ENCODE measurements around the gene TPD52L1.

TPD52L1 gene

GRCh38 chr6:125248136-125248535 lies 94.6 kb downstream of the TPD52L1 start:
- no peaks in the 10 kb centered on the region for H3K27me3 ChIP-seq (ENCODE audit: control insufficient read depth in 1 of 2, insufficient read depth in 2 of 2, low read length in 2 of 2)
- H3K4me1 ChIP-seq (ENCODE audit: control insufficient read depth in 1 of 2, insufficient read depth in 2 of 2, low read length in 2 of 2): peaks cover 4 to 5% of the 10 kb centered on the region in 2 donors
- H3K4me3 ChIP-seq (ENCODE audit: low read depth in 1 of 2, low read length in 2 of 2): no peak overlapping the region
- H3K9ac ChIP-seq (ENCODE audit: low read depth in 1 of 2, low read length in 2 of 2): no peak overlapping the region
- H3K27ac ChIP-seq (ENCODE audit: low read depth, low read length): no peak overlapping the region
- H3K9me3 ChIP-seq (ENCODE audit: control insufficient read depth in 1 of 2, low read length in 2 of 2): peaks cover 0 to under 1% of the 10 kb centered on the region in 2 donors
- no peaks in the 10 kb centered on the region for H3K36me3 ChIP-seq (ENCODE audit: control insufficient read depth in 1 of 2, insufficient read depth in 2 of 2, low read length in 2 of 2)

- no peaks in the 10 kb centered on the region for H3K27me3 ChIP-seq (ENCODE audit: control insufficient read depth in 1 of 2, insufficient read depth in 2 of 2, low read length in 2 of 2)
- no peak overlapping the region for H3K27ac ChIP-seq (ENCODE audit: low read depth, low read length)
- H3K4me3 ChIP-seq (ENCODE audit: low read depth in 1 of 2, low read length in 2 of 2): no peak overlapping the region
- H3K36me3 ChIP-seq (ENCODE audit: control insufficient read depth in 1 of 2, insufficient read depth in 2 of 2, low read length in 2 of 2): no peaks in the 10 kb centered on the region
- H3K9ac ChIP-seq (ENCODE audit: low read depth in 1 of 2, low read length in 2 of 2): no peak overlapping the region
- no peaks in the 10 kb centered on the region for H3K9me3 ChIP-seq (ENCODE audit: control insufficient read depth in 1 of 2, low read length in 2 of 2)
- H3K4me1 ChIP-seq (ENCODE audit: control insufficient read depth in 1 of 2, insufficient read depth in 2 of 2, low read length in 2 of 2): peaks cover 3% of the 10 kb centered on the region in 2 donors
These were observed 96.9 kb downstream of the TPD52L1 start for GRCh38 chr6:125250511-125250910.

GRCh38 chr6:125251516-125252220 lies 98.1 kb downstream of the TPD52L1 start:
- Histone ChIP-seq H3K36me3 (ENCODE audit: control insufficient read depth in 1 of 2, insufficient read depth in 2 of 2, low read length in 2 of 2) (no peaks in the 10 kb centered on the region), H3K27me3 (ENCODE audit: control insufficient read depth in 1 of 2, insufficient read depth in 2 of 2, low read length in 2 of 2) (no peaks in the 10 kb centered on the region), H3K27ac (ENCODE audit: low read depth, low read length) (no peak overlapping the region), H3K4me1 (ENCODE audit: control insufficient read depth in 1 of 2, insufficient read depth in 2 of 2, low read length in 2 of 2) (no peaks in the 10 kb centered on the region), H3K9ac (ENCODE audit: low read depth in 1 of 2, low read length in 2 of 2) (no peak overlapping the region), H3K4me3 (ENCODE audit: low read depth in 1 of 2, low read length in 2 of 2) (no peak overlapping the region), H3K9me3 (ENCODE audit: control insufficient read depth in 1 of 2, low read length in 2 of 2) (no peaks in the 10 kb centered on the region)

- H3K27me3 ChIP-seq (ENCODE audit: control insufficient read depth in 1 of 2, insufficient read depth in 2 of 2, low read length in 2 of 2): no peaks in the 10 kb centered on the region
- no peak overlapping the region for H3K4me3 ChIP-seq (ENCODE audit: low read depth in 1 of 2, low read length in 2 of 2)
- H3K9me3 ChIP-seq (ENCODE audit: control insufficient read depth in 1 of 2, low read length in 2 of 2): no peaks in the 10 kb centered on the region
- no peaks in the 10 kb centered on the region for H3K36me3 ChIP-seq (ENCODE audit: control insufficient read depth in 1 of 2, insufficient read depth in 2 of 2, low read length in 2 of 2)
- no peak overlapping the region for H3K27ac ChIP-seq (ENCODE audit: low read depth, low read length)
- H3K4me1 ChIP-seq (ENCODE audit: control insufficient read depth in 1 of 2, insufficient read depth in 2 of 2, low read length in 2 of 2): no peaks in the 10 kb centered on the region
- no peak overlapping the region for H3K9ac ChIP-seq (ENCODE audit: low read depth in 1 of 2, low read length in 2 of 2)
These were observed 99.3 kb downstream of the TPD52L1 start for GRCh38 chr6:125252891-125253290.

GRCh38 chr6:125253881-125254280 lies 100.3 kb downstream of the TPD52L1 start:
- Histone ChIP-seq H3K4me1 (ENCODE audit: control insufficient read depth in 1 of 2, insufficient read depth in 2 of 2, low read length in 2 of 2) (no peaks in the 10 kb centered on the region), H3K9ac (ENCODE audit: low read depth in 1 of 2, low read length in 2 of 2) (no peak overlapping the region), H3K27ac (ENCODE audit: low read depth, low read length) (no peak overlapping the region), H3K4me3 (ENCODE audit: low read depth in 1 of 2, low read length in 2 of 2) (no peak overlapping the region), H3K36me3 (ENCODE audit: control insufficient read depth in 1 of 2, insufficient read depth in 2 of 2, low read length in 2 of 2) (no peaks in the 10 kb centered on the region), H3K27me3 (ENCODE audit: control insufficient read depth in 1 of 2, insufficient read depth in 2 of 2, low read length in 2 of 2) (no peaks in the 10 kb centered on the region), H3K9me3 (ENCODE audit: control insufficient read depth in 1 of 2, low read length in 2 of 2) (no peaks in the 10 kb centered on the region)

GRCh38 chr6:125254321-125254720 lies 100.7 kb downstream of the TPD52L1 start:
- Histone ChIP-seq H3K9me3 (ENCODE audit: control insufficient read depth in 1 of 2, low read length in 2 of 2) (no peaks in the 10 kb centered on the region), H3K4me3 (ENCODE audit: low read depth in 1 of 2, low read length in 2 of 2) (no peak overlapping the region), H3K27me3 (ENCODE audit: control insufficient read depth in 1 of 2, insufficient read depth in 2 of 2, low read length in 2 of 2) (no peaks in the 10 kb centered on the region), H3K27ac (ENCODE audit: low read depth, low read length) (no peak overlapping the region), H3K36me3 (ENCODE audit: control insufficient read depth in 1 of 2, insufficient read depth in 2 of 2, low read length in 2 of 2) (no peaks in the 10 kb centered on the region), H3K4me1 (ENCODE audit: control insufficient read depth in 1 of 2, insufficient read depth in 2 of 2, low read length in 2 of 2) (no peaks in the 10 kb centered on the region), H3K9ac (ENCODE audit: low read depth in 1 of 2, low read length in 2 of 2) (no peak overlapping the region)

- H3K27ac ChIP-seq (ENCODE audit: low read depth, low read length): no peak overlapping the region
- H3K9ac ChIP-seq (ENCODE audit: low read depth in 1 of 2, low read length in 2 of 2): no peak overlapping the region
- H3K4me3 ChIP-seq (ENCODE audit: low read depth in 1 of 2, low read length in 2 of 2): no peak overlapping the region
- no peaks in the 10 kb centered on the region for H3K4me1 ChIP-seq (ENCODE audit: control insufficient read depth in 1 of 2, insufficient read depth in 2 of 2, low read length in 2 of 2)
- no peaks in the 10 kb centered on the region for H3K27me3 ChIP-seq (ENCODE audit: control insufficient read depth in 1 of 2, insufficient read depth in 2 of 2, low read length in 2 of 2)
- H3K9me3 ChIP-seq (ENCODE audit: control insufficient read depth in 1 of 2, low read length in 2 of 2): no peaks in the 10 kb centered on the region
- no peaks in the 10 kb centered on the region for H3K36me3 ChIP-seq (ENCODE audit: control insufficient read depth in 1 of 2, insufficient read depth in 2 of 2, low read length in 2 of 2)
These were observed 101.6 kb downstream of the TPD52L1 start for GRCh38 chr6:125255201-125255600.

GRCh38 chr6:125257351-125257750 lies 103.8 kb downstream of the TPD52L1 start:
- H3K27ac ChIP-seq (ENCODE audit: low read depth, low read length): no peak overlapping the region
- H3K27me3 ChIP-seq (ENCODE audit: control insufficient read depth in 1 of 2, insufficient read depth in 2 of 2, low read length in 2 of 2): no peaks in the 10 kb centered on the region
- no peaks in the 10 kb centered on the region for H3K9me3 ChIP-seq (ENCODE audit: control insufficient read depth in 1 of 2, low read length in 2 of 2)
- H3K4me3 ChIP-seq (ENCODE audit: low read depth in 1 of 2, low read length in 2 of 2): no peak overlapping the region
- no peaks in the 10 kb centered on the region for H3K4me1 ChIP-seq (ENCODE audit: control insufficient read depth in 1 of 2, insufficient read depth in 2 of 2, low read length in 2 of 2)
- H3K36me3 ChIP-seq (ENCODE audit: control insufficient read depth in 1 of 2, insufficient read depth in 2 of 2, low read length in 2 of 2): no peaks in the 10 kb centered on the region
- no peak overlapping the region for H3K9ac ChIP-seq (ENCODE audit: low read depth in 1 of 2, low read length in 2 of 2)

GRCh38 chr6:125258651-125259353 lies 105.2 kb downstream of the TPD52L1 start:
- H3K4me1 ChIP-seq (ENCODE audit: control insufficient read depth in 1 of 2, insufficient read depth in 2 of 2, low read length in 2 of 2): no peaks in the 10 kb centered on the region
- H3K4me3 ChIP-seq (ENCODE audit: low read depth in 1 of 2, low read length in 2 of 2): no peak overlapping the region
- no peaks in the 10 kb centered on the region for H3K27me3 ChIP-seq (ENCODE audit: control insufficient read depth in 1 of 2, insufficient read depth in 2 of 2, low read length in 2 of 2)
- no peak overlapping the region for H3K9ac ChIP-seq (ENCODE audit: low read depth in 1 of 2, low read length in 2 of 2)
- no peaks in the 10 kb centered on the region for H3K9me3 ChIP-seq (ENCODE audit: control insufficient read depth in 1 of 2, low read length in 2 of 2)
- no peaks in the 10 kb centered on the region for H3K36me3 ChIP-seq (ENCODE audit: control insufficient read depth in 1 of 2, insufficient read depth in 2 of 2, low read length in 2 of 2)
- H3K27ac ChIP-seq (ENCODE audit: low read depth, low read length): no peak overlapping the region

- no peak overlapping the region for H3K9ac ChIP-seq (ENCODE audit: low read depth in 1 of 2, low read length in 2 of 2)
- no peaks in the 10 kb centered on the region for H3K27me3 ChIP-seq (ENCODE audit: control insufficient read depth in 1 of 2, insufficient read depth in 2 of 2, low read length in 2 of 2)
- H3K9me3 ChIP-seq (ENCODE audit: control insufficient read depth in 1 of 2, low read length in 2 of 2): no peaks in the 10 kb centered on the region
- no peak overlapping the region for H3K27ac ChIP-seq (ENCODE audit: low read depth, low read length)
- H3K4me1 ChIP-seq (ENCODE audit: control insufficient read depth in 1 of 2, insufficient read depth in 2 of 2, low read length in 2 of 2): no peaks in the 10 kb centered on the region
- no peaks in the 10 kb centered on the region for H3K36me3 ChIP-seq (ENCODE audit: control insufficient read depth in 1 of 2, insufficient read depth in 2 of 2, low read length in 2 of 2)
- no peak overlapping the region for H3K4me3 ChIP-seq (ENCODE audit: low read depth in 1 of 2, low read length in 2 of 2)
These were observed 105.8 kb downstream of the TPD52L1 start for GRCh38 chr6:125259354-125259736.

All from duodenal mucosa (tissue), 2 donors.